Body of pancreas (tissue), 4 donors: Measurements from ENCODE around the gene MOGAT3.

Experiments
- CTCF ChIP-seq, 7 experiments: fragments of 450-650 bp in 4 of 7; fragments of 200-600 bp in 3 of 7; sonication (generic) in 3 of 7; IDR thresholded peaks; one replicate each; pipeline ENCODE4 v1.5.1; 2016 to 2019; ENCODE audit warnings: antibody characterized with exemption in 7 of 7
- POLR2A ChIP-seq, 3 donors: fragments of 450-650 bp; IDR thresholded peaks; one replicate each; pipeline ENCODE4 v1.6.1; 2016; ENCODE audit warnings: antibody characterized with exemption in 3 of 3, mild to moderate bottlenecking in 2 of 3

DNA sequence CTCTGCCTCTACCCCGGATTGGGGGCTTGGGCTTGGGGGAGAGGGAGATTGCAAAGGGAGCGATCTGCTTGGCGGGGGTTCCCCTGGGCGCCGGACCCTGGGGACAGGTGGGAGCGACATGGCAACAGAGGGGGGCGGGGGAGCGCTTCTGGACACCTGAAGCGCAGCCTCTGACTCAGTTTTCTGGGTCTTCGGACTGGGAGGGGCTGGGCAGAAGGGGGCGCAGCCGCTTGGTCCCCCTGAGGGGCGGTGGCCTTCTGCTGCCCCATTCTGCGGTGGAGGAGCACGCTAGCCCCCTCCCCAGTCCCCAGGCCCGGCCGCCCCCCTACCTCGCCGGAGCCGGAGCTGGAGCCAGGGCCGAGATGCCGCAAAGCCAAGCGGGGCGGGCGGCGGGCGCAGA is 21.1 kb downstream of the MOGAT3 start:
- no peak for TF ChIP-seq CTCF (IDR thresholded peaks at IDR 0.05)
- TF ChIP-seq POLR2A (IDR thresholded peaks at IDR 0.05) = no peak
